22Rv1 (cell line): ENCODE measurements around the gene NOS1AP.

Experiments
- CTCF ChIP-seq: fragments of 450-650 bp; IDR thresholded peaks from 2 replicates; pipeline ENCODE4 v1.5.1; 2017; ENCODE audit warnings: mild to moderate bottlenecking
- ZFX ChIP-seq: fragments of 450-650 bp; IDR thresholded peaks from 2 replicates; pipeline ENCODE4 v1.6.1; 2017; ENCODE audit warnings: antibody characterized with exemption, borderline replicate concordance

GRCh38 chr1:162161916-162162550 lies 92.5 kb downstream of the NOS1AP start:
- TF ChIP-seq CTCF (no peak), ZFX (no peak)
